Smooth muscle cell (in vitro differentiated cells): Measurements from ENCODE around the gene PCGF2. TPM values are rescaled to one million over a fixed set of nuclear protein-coding genes. Genes with fewer than 3 reads are reported as not detected.
A peak's percentile ranks its signal among the peaks of the same experiment; 100 is the strongest.
"Not testable (repeated sequence)": the region's sequence is repeated elsewhere in the genome, so short reads cannot be mapped to it uniquely, and the experiment has no call there.

Source experiments
- DNase-seq: peaks from one replicate; lab custom pipeline; 2025; ENCODE audit not compliant: unreplicated experiment; lab: John Stamatoyannopoulos, UW
- H2AFZ ChIP-seq: fragments of 200-600 bp; sonication (generic); 2 replicates; pipeline ENCODE4 v1.6.0; 2016; ENCODE audit warnings: antibody characterized with exemption, low read depth, mild to moderate bottlenecking
- H3F3A ChIP-seq: fragments of 200-600 bp; sonication (generic); 2 replicates; pipeline ENCODE4 v1.6.0; 2017; ENCODE audit warnings: antibody characterized with exemption, low read depth
- H3K27ac ChIP-seq: fragments of 200-600 bp; sonication (generic); 2 replicates; pipeline ENCODE4 v1.5.1; 2016; ENCODE audit warnings: low read depth, mild to moderate bottlenecking
- H3K27me3 ChIP-seq: fragments of 200-600 bp; sonication (generic); 2 replicates; pipeline ENCODE4 v1.6.1; 2016; ENCODE audit warnings: low read depth, mild to moderate bottlenecking
- H3K36me3 ChIP-seq: fragments of 200-600 bp; sonication (generic); 2 replicates; pipeline ENCODE4 v1.5.1; 2016; ENCODE audit warnings: low read depth
- H3K4me1 ChIP-seq: fragments of 200-600 bp; sonication (generic); 2 replicates; pipeline ENCODE4 v1.5.1; 2016; ENCODE audit warnings: low read depth
- H3K4me2 ChIP-seq: fragments of 200-600 bp; sonication (generic); 2 replicates; pipeline ENCODE4 v1.6.0; 2016; ENCODE audit warnings: mild to moderate bottlenecking
- H3K4me3 ChIP-seq: fragments of 200-600 bp; sonication (generic); 2 replicates; pipeline ENCODE4 v1.5.1; 2016; ENCODE audit warnings: mild to moderate bottlenecking
- H3K79me2 ChIP-seq: fragments of 200-600 bp; sonication (generic); 2 replicates; pipeline ENCODE4 v1.6.0; 2016; ENCODE audit warnings: low read depth, mild to moderate bottlenecking
- H3K9ac ChIP-seq: fragments of 200-600 bp; sonication (generic); 2 replicates; pipeline ENCODE4 v1.6.0; 2016; ENCODE audit warnings: low read depth
- H3K9me3 ChIP-seq: fragments of 200-600 bp; sonication (generic); replicated peaks from 2 replicates; pipeline ENCODE4 v1.5.1; 2016; ENCODE audit warnings: low read depth
- H4K20me1 ChIP-seq: fragments of 200-600 bp; sonication (generic); 2 replicates; pipeline ENCODE4 v1.6.0; 2016; ENCODE audit warnings: low read depth
- WGBS: methylation state at CpG from one replicate; pipeline ENCODE4 v1.1.7; 2016; ENCODE audit warnings: low lambda C conversion rate; 5-methylcytosine and 5-hydroxymethylcytosine counted together
- polyA plus RNA-seq: library from polyadenylated mRNA; unstranded; fragments of >200 nt; fragmentation: Nextera tagmentation; extraction: Ambion mirVana; gene quantifications from 2 replicates; pipeline ENCODE4 v1.2.1, GENCODE V29; 2016
- total RNA-seq: library from RNA; depleted of rRNA; stranded (reverse); fragments of >200 nt; gene quantifications from 2 replicates; pipeline ENCODE4 v1.2.3, GENCODE V29; 2014
- TF ChIP-seq, protein P1 (sequence below): fragments of 200-600 bp; sonication (generic); IDR thresholded peaks from 2 replicates; pipeline ENCODE4 v1.5.1; 2017; ENCODE audit warnings: borderline replicate concordance, mild to moderate bottlenecking, antibody characterized with exemption; ENCODE audit not compliant: insufficient read depth, poor library complexity, severe bottlenecking

PCGF2 gene
- total and polyA plus RNA-seq, 2 experiments from 2014 or later, result 6.1 to 11.6 TPM

- no peak overlapping the region for H2AFZ ChIP-seq
- H3K36me3 ChIP-seq, result no peaks in the 10 kb centered on the region
- TF ChIP-seq, protein P1, sequence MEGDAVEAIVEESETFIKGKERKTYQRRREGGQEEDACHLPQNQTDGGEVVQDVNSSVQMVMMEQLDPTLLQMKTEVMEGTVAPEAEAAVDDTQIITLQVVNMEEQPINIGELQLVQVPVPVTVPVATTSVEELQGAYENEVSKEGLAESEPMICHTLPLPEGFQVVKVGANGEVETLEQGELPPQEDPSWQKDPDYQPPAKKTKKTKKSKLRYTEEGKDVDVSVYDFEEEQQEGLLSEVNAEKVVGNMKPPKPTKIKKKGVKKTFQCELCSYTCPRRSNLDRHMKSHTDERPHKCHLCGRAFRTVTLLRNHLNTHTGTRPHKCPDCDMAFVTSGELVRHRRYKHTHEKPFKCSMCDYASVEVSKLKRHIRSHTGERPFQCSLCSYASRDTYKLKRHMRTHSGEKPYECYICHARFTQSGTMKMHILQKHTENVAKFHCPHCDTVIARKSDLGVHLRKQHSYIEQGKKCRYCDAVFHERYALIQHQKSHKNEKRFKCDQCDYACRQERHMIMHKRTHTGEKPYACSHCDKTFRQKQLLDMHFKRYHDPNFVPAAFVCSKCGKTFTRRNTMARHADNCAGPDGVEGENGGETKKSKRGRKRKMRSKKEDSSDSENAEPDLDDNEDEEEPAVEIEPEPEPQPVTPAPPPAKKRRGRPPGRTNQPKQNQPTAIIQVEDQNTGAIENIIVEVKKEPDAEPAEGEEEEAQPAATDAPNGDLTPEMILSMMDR, result no peak
- H4K20me1 ChIP-seq, result peaks cover 7% of the 10 kb centered on the region
- DNase-seq, result no peak
- WGBS, result 44% methylated on average over 14 of the region's 14 CpGs
- H3K27ac ChIP-seq, result no peak overlapping the region
- peaks cover 5% of the 10 kb centered on the region for H3K4me1 ChIP-seq
- no peaks in the 10 kb centered on the region for H3K79me2 ChIP-seq
- peak overlapping the region; percentile 72 for H3K4me3 ChIP-seq
- H3K9me3 ChIP-seq, result no peaks in the 10 kb centered on the region
- peak overlapping the region; percentile 60 for H3K9ac ChIP-seq
- peak overlapping the region; percentile 89 for H3K4me2 ChIP-seq
- H3F3A ChIP-seq, result peaks cover 12% of the 10 kb centered on the region
- H3K27me3 ChIP-seq, result no peaks in the 10 kb centered on the region
These were observed 18.7 kb downstream of the PCGF2 start for GRCh38 chr17:38729368-38729885.

DNA sequence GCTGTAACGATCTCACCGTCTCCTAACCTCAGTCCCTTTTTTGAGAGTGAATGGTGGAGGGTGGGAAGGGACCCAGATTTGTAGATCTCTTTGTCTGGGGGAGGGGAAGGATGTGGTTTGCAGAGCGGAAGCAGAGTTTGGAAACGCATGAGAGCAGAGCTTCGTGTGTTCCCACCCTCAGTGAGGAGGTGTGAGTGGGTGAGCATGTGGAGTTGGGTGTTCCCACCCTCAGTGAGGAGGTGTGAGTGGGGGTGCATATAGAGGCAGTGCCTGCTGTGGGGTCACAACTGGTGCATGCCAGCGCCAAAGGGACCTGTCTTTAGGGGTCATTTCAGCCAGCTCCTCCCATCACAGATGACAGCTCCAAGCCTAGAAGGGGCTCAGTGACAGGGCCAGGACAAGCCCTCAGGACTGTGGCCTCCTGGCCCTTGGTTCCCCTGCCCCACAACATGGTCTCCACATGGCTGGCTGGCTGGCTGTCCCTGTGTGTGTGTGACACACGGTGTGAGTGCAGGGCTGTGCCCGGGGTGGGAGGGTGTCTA lies 19.8 kb downstream of the PCGF2 start:
- 88% methylated on average over 8 of the region's 8 CpGs for WGBS
- Histone ChIP-seq H3F3A (peaks cover 12% of the 10 kb centered on the region), H3K4me3 (no peak overlapping the region), H3K4me2 (no peak overlapping the region), H3K9ac (no peak overlapping the region), H3K36me3 (no peaks in the 10 kb centered on the region), H4K20me1 (no peaks in the 10 kb centered on the region), H3K27me3 (no peaks in the 10 kb centered on the region), H3K4me1 (peaks cover 5% of the 10 kb centered on the region), H3K27ac (no peak overlapping the region), H3K79me2 (no peaks in the 10 kb centered on the region), H3K9me3 (no peaks in the 10 kb centered on the region), H2AFZ (no peak overlapping the region)
- TF ChIP-seq, protein P1, result no peak
- DNase-seq, result no peak

DNA sequence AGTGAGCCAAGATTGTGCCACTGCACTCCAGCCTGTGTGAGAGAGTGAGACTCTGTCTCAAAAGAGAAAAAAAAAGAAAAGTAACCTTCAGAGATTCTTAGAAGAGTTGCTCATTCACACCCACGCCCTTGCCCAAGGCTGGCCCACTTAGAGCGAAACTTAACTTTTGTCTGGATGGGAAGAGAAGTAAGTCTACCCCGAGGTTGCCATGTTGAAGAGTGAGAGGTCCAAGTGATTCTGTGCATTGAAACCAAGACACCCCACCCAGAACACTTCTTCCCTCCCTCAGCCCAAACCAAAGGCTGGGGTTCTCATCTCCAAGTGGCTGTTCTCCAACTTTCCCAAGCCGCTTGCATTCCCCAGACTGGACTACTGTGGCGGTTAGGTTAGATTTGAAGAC lies 20.4 kb downstream of the PCGF2 start:
- no peak overlapping the region for H3K4me3 ChIP-seq
- no peaks in the 10 kb centered on the region for H3K27me3 ChIP-seq
- no peak overlapping the region for H3K9ac ChIP-seq
- no peak for DNase-seq
- 87% methylated on average over 5 of the region's 5 CpGs for WGBS
- no peaks in the 10 kb centered on the region for H3K79me2 ChIP-seq
- H3K9me3 ChIP-seq, result no peaks in the 10 kb centered on the region
- TF ChIP-seq, protein P1, result no peak
- no peaks in the 10 kb centered on the region for H4K20me1 ChIP-seq
- H3F3A ChIP-seq, result peaks cover 12% of the 10 kb centered on the region
- H3K27ac ChIP-seq, result no peak overlapping the region
- H2AFZ ChIP-seq, result no peak overlapping the region
- peaks cover 5% of the 10 kb centered on the region for H3K4me1 ChIP-seq
- H3K36me3 ChIP-seq, result no peaks in the 10 kb centered on the region
- no peak overlapping the region for H3K4me2 ChIP-seq

DNA sequence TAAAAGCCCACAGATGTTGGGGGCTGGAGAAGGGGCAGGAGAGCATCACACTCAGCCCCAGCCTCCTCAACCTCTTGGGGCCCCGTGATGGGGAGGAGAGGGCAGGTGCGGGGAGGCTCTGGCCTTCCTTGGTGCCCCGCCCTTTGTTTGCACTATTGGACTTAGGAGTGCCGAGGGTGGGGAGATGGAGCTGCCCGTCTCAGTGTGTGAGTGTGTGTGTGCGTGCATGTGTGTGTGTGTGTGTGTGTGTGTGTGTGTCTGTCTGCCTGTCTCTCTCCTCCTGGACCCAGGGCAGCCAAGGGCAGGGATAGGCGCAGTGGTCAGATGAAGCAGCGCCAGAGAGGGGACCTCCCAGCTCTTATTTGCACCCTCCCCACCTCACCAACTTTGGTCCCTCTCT lies 22.0 kb downstream of the PCGF2 start:
- not testable (repeated sequence) for H3K36me3 ChIP-seq, H3K27me3 ChIP-seq, H2AFZ ChIP-seq, H3K4me3 ChIP-seq, H3K4me2 ChIP-seq, H3K9ac ChIP-seq, H3K79me2 ChIP-seq, H4K20me1 ChIP-seq, H3K9me3 ChIP-seq, H3K27ac ChIP-seq, DNase-seq, H3F3A ChIP-seq, H3K4me1 ChIP-seq
- WGBS, result 84% methylated on average over 5 of the region's 8 CpGs
